Astrocyte of the spinal cord (primary cell): ENCODE measurements around the gene TRPM2.

Source experiments
- DNase-seq: peaks from one replicate; pipeline ENCODE4 v3.0.0; 2011; ENCODE audit warnings: low read depth, low spot score
- H3K4me3 ChIP-seq: 2 replicates; pipeline ENCODE4 v1.5.1; 2011; ENCODE audit warnings: low read depth, mild to moderate bottlenecking, low read length, moderate library complexity
- in situ Hi-C: cut with HindIII; loops from 2 replicates; pipeline ENCODE4 v1.10.0; 2017; ENCODE audit warnings: low sequenced_read_pairs
- TF ChIP-seq, protein P1 (sequence below): IDR thresholded peaks from 2 replicates; pipeline ENCODE4 v1.5.1; 2012; ENCODE audit warnings: low read depth, mild to moderate bottlenecking, low read length, inconsistent platforms

TRPM2 gene

GRCh38 chr21:44350773-44351481, 2.5 kb upstream of the TRPM2 start:
- no peak for DNase-seq
- in situ Hi-C loops: no loop called here
- TF ChIP-seq, protein P1, sequence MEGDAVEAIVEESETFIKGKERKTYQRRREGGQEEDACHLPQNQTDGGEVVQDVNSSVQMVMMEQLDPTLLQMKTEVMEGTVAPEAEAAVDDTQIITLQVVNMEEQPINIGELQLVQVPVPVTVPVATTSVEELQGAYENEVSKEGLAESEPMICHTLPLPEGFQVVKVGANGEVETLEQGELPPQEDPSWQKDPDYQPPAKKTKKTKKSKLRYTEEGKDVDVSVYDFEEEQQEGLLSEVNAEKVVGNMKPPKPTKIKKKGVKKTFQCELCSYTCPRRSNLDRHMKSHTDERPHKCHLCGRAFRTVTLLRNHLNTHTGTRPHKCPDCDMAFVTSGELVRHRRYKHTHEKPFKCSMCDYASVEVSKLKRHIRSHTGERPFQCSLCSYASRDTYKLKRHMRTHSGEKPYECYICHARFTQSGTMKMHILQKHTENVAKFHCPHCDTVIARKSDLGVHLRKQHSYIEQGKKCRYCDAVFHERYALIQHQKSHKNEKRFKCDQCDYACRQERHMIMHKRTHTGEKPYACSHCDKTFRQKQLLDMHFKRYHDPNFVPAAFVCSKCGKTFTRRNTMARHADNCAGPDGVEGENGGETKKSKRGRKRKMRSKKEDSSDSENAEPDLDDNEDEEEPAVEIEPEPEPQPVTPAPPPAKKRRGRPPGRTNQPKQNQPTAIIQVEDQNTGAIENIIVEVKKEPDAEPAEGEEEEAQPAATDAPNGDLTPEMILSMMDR: no peak
- H3K4me3 ChIP-seq: no peak overlapping the region

GRCh38 chr21:44351535-44352252, 1.7 kb upstream of the TRPM2 start:
- no peak for DNase-seq
- in situ Hi-C loops: no loop called here
- no peak overlapping the region for H3K4me3 ChIP-seq
- TF ChIP-seq, protein P1: no peak

DNA sequence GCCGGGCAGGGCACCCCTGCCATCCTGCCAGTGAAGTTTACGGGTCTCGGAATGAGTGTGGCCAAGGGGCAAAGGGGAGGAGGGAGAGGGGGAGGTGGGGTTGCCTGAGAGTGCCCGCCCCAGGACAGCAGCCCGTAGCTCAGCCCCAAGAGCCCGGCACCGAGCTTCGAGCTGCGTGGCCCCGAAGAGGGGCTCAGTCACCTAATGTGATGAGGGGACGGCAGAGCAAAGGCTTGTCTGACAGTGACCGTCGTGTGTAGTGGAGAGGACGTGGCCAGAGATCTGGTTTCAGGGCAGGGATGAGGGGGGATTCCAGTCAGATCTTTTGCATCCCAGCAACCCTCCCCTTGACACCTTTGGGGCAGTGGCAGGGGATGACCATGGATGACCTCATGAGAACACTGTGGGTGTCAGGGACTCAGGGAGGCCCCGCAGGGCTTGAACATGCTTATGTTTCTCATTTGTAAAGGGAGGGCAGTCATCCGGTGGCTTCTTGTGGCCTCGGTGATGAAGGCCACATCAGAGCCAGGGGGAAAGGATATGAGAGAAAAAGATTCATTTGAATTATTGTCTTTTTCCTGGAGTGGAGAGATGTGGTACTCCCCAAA, 1.1 kb upstream of the TRPM2 start:
- no peak overlapping the region for H3K4me3 ChIP-seq
- DNase-seq: no peak
- in situ Hi-C loops: no loop called here
- TF ChIP-seq, protein P1: no peak

- DNase-seq: no peak
- in situ Hi-C loops: no loop called here
Measured at GRCh38 chr21:44354001-44354405, 582 bp downstream of the TRPM2 start.

DNA sequence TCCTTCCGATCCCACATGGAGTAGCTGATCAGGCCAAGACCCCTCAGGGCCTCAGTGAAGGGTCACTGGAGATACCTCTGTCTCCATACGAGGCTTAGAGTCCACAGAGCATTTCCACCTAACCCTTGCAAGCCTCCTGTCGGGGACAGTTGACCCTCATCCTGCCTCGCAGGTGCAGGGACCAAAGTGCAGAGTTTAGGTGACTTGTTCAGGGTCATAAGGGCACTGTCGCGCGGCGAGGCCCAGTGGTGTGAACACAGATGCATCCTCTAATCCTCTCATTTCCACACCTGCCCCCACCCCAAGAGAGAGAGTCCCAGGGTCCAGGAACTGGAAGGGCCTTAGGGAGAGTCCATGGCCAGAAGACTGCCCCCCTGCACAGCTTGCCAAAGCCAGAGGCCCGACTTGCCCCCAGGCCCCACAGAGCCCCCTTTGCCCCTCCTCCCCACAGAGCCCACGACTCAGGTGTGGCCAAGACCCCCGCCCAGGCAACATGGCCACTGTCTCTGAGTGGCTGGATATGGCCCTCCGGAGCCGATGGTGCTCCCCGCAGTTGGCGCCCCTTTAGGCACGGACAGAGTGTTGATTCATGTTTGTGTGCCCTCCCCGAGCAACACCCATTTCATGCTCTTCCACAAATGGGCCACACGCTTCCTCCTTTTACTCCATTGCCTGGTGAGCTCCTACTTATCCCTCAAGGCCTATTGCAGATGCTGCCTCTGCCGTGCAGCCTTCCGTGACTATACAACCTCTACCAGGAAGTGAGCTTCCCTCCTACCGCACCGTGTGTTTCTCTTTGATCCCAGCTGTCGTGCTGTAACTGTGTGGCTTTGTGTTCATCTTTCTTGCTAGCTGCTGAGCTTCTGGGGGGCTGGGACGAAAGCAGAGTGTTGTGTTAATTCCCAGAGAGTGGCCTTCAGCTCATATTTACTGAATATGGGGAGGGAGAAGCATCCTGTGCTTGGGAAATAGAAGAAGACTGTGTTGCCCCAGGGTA, 1.7 kb downstream of the TRPM2 start:
- in situ Hi-C loops: no loop called here

More at GRCh38 chr21:44354001-44354405, 582 bp downstream of the TRPM2 start:
- TF ChIP-seq, protein P1: no peak
- no peak overlapping the region for H3K4me3 ChIP-seq

More for the DNA sequence above, 1.7 kb downstream of the TRPM2 start:
- no peak for DNase-seq
- H3K4me3 ChIP-seq: no peak overlapping the region
- TF ChIP-seq, protein P1: no peak
